IPS-18a (cell line): ENCODE data around the gene RCHY1.
"Not testable (repeated sequence)": the region's sequence is repeated elsewhere in the genome, so short reads cannot be mapped to it uniquely, and the experiment has no call there.

Experiments
- H3K27ac ChIP-seq: one replicate; pipeline ENCODE4 v1.5.1; 2013; ENCODE audit warnings: low read length
- H3K27me3 ChIP-seq: one replicate; pipeline ENCODE4 v1.6.1; 2013; ENCODE audit warnings: mild to moderate bottlenecking, low read length; ENCODE audit not compliant: control insufficient read depth, insufficient read depth
- H3K36me3 ChIP-seq: one replicate; pipeline ENCODE4 v1.6.1; 2013; ENCODE audit warnings: low read depth, low read length; ENCODE audit not compliant: control insufficient read depth
- H3K4me1 ChIP-seq: one replicate; pipeline ENCODE4 v1.6.1; 2013; ENCODE audit warnings: low read depth, low read length; ENCODE audit not compliant: control insufficient read depth
- H3K4me3 ChIP-seq: one replicate; pipeline ENCODE4 v1.5.1; 2013; ENCODE audit warnings: low read length
- H3K9ac ChIP-seq: one replicate; pipeline ENCODE4 v1.6.1; 2013; ENCODE audit warnings: mild to moderate bottlenecking, low read length, moderate library complexity
- H3K9me3 ChIP-seq: one replicate; pipeline ENCODE4 v1.6.1; 2013; ENCODE audit warnings: low read depth, low read length; ENCODE audit not compliant: control insufficient read depth

Gene RCHY1

DNA sequence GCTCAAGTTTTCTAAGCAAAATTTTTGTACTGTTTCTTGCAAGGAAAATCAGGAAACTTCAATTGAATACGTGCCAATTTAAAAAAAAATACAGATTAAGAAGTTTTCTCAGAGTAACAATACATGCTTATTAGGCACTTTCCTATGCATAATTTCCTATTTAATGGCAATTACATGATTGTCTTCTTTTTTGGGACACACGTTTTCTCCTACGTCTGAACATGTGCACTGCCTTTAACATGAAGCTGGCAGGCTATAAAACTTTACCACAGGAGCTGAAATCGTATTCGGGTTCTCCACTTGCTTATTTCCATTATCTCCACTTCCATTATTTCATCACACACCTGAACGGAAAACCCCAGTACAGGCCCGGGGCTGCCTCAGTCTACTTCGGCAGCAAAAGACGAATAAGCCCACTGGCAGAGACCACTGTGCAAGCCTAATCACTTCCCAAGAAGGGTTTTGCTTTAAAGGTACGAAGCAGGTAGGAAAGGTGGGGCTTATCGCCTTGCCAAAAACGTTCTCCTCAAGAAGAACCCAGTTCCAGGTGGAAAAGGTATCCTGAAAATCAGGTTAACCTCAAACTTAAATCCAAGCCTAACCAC lies 575 bp downstream of the RCHY1 start:
- Histone ChIP-seq H3K9me3 (no peaks in the 10 kb centered on the region), H3K27me3 (no peaks in the 10 kb centered on the region), H3K4me1 (peaks cover 26% of the 10 kb centered on the region), H3K9ac (peak overlapping the region; percentile 81), H3K27ac (peak overlapping the region; percentile 73), H3K4me3 (peak overlapping the region; percentile 88), H3K36me3 (peaks cover 13% of the 10 kb centered on the region)

DNA sequence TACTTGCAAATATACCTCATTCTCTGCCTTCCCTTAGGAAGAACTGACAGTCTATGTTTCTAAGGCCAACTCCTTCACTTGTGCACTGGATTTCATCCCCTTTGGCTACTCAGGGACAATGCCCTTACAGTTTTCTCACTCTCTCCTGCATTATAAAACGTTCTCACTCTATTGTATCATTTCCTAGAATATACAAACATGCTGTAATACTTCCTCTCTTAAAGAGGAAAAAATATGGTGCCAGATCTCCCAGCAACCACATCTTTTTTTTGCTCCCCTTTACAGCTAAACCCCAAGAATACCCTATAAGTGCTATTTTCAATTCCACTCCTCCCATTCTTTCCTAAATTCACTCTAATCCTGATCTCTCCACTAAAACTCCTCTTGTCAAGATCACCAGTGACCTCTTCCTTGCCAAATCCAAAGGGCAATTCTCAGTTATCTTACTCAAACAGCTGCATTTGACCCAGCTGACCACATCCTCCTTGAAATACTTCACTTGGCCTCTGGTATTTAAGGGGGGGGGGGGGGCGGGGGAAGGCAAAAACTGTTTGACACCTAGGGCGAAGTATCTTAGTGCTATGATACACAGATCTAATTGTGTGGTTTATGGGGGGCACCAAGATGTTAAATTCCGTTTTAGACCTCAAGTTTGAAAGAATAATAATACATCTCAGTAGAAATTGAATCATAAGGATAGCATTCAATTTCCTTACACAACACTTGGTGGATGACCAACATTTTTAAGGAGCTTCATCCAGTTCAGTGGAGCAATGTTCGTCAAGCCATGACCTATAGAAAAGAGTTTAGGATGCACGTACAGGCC lies 1.6 kb downstream of the RCHY1 start:
- Histone ChIP-seq H3K4me3 (peak overlapping the region; percentile 88), H3K27me3 (no peaks in the 10 kb centered on the region), H3K36me3 (peaks cover 9% of the 10 kb centered on the region), H3K27ac (peak overlapping the region; percentile 10), H3K4me1 (peaks cover 26% of the 10 kb centered on the region), H3K9me3 (no peaks in the 10 kb centered on the region), H3K9ac (peak overlapping the region; percentile 81)

GRCh38 chr4:75511841-75512240 lies 2.4 kb downstream of the RCHY1 start:
- H3K27ac ChIP-seq, result peak overlapping the region; percentile 10
- H3K9me3 ChIP-seq, result no peaks in the 10 kb centered on the region
- no peaks in the 10 kb centered on the region for H3K27me3 ChIP-seq
- H3K36me3 ChIP-seq, result peaks cover 10% of the 10 kb centered on the region
- H3K4me3 ChIP-seq, result peak overlapping the region; percentile 88
- H3K4me1 ChIP-seq, result peaks cover 26% of the 10 kb centered on the region
- H3K9ac ChIP-seq, result peak overlapping the region; percentile 2

DNA sequence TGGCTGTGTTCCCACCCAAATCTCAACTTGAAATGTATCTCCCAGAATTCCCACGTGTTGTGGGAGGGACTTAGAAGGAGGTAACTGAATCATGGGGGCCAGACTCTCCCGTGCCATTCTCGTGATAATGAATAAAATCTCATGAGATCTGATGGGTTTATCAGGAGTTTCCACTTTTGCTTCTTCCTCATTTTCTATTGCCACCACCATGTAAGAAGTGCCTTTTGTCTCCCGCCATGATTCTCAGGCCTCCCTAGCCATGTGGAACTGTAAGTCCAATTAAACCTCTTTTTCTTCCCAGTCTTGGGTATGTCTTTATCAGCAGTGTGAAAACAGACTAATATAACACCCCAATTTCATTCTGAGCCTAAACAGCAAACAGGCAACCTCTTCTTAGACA lies 4.6 kb downstream of the RCHY1 start:
- not testable (repeated sequence) for H3K9me3 ChIP-seq, H3K4me3 ChIP-seq, H3K27me3 ChIP-seq, H3K9ac ChIP-seq, H3K27ac ChIP-seq
- Histone ChIP-seq H3K36me3 (peaks cover 14% of the 10 kb centered on the region), H3K4me1 (peaks cover 26% of the 10 kb centered on the region)

DNA sequence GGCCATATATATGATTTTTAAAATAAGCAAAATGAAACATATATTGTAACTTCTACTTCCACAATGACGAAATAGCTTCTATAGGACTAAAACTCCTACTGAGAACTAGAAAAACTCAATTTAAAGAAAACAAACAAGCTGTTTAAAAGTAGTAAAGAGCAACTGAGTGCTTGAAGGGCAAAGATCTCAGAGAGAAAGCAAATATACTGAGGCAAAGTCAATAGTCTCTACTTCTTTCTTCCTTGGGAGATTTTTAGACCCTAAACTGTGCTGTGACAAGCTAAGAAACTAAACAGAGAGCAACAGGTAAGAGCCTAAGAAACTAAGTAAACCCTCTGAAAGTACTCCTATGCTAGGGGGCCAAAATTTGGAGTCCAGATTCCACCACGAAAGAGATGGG lies 8.6 kb downstream of the RCHY1 start:
- H3K36me3 ChIP-seq, result peaks cover 23% of the 10 kb centered on the region
- no peak overlapping the region for H3K4me3 ChIP-seq
- no peak overlapping the region for H3K9ac ChIP-seq
- no peaks in the 10 kb centered on the region for H3K9me3 ChIP-seq
- H3K4me1 ChIP-seq, result no peaks in the 10 kb centered on the region
- H3K27me3 ChIP-seq, result no peaks in the 10 kb centered on the region
- H3K27ac ChIP-seq, result no peak overlapping the region

GRCh38 chr4:75502671-75503070 lies 11.5 kb downstream of the RCHY1 start:
- H3K9ac ChIP-seq, result no peak overlapping the region
- H3K4me3 ChIP-seq, result no peak overlapping the region
- no peaks in the 10 kb centered on the region for H3K27me3 ChIP-seq
- H3K4me1 ChIP-seq, result no peaks in the 10 kb centered on the region
- peaks cover 24% of the 10 kb centered on the region for H3K36me3 ChIP-seq
- H3K9me3 ChIP-seq, result no peaks in the 10 kb centered on the region
- no peak overlapping the region for H3K27ac ChIP-seq

- Histone ChIP-seq H3K36me3 (peaks cover 20% of the 10 kb centered on the region), H3K4me1 (no peaks in the 10 kb centered on the region), H3K9me3 (no peaks in the 10 kb centered on the region), H3K27me3 (no peaks in the 10 kb centered on the region), H3K4me3 (no peak overlapping the region), H3K9ac (no peak overlapping the region), H3K27ac (no peak overlapping the region)
Observed at GRCh38 chr4:75499900-75500299, 14.3 kb downstream of the RCHY1 start.

DNA sequence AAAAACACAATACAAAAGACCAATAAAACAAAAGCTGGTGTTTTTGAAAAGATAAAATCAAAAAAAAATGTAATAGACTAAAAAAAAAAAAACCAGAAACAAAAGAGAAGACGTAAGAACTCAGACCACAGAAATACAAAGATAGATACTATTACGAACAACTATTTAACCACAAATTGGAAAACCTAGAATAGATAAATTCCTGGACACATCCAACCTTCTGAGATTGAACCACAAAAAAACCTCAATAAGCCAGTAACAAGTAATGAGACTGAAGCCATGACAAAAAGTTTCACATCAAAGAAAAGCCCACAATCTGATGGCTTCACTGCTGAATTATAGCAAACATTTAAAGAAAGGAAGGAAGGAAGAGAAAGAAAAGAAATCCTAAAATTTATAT lies 16.2 kb downstream of the RCHY1 start:
- no peaks in the 10 kb centered on the region for H3K9me3 ChIP-seq
- H3K27ac ChIP-seq, result no peak overlapping the region
- H3K36me3 ChIP-seq, result peaks cover 17% of the 10 kb centered on the region
- H3K27me3 ChIP-seq, result no peaks in the 10 kb centered on the region
- H3K9ac ChIP-seq, result no peak overlapping the region
- no peaks in the 10 kb centered on the region for H3K4me1 ChIP-seq
- no peak overlapping the region for H3K4me3 ChIP-seq

DNA sequence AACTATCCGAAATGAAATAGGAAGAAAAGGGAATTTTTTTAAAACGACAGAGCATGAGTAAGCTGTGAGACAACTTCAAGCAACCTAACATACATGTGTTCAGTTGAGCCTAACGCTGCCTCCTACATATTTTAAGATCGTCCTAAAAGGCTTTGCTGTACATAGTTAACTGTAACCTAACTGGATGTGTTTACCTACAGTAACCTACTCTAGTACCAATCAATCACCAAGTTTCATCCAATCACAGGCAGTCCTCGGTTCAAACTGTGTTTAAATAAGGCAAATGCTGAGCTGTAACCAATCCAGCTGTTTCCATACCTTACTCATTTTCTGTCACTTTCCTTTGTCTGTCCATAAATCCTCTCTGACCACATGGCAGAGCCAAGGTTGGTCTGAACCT lies 17.1 kb downstream of the RCHY1 start:
- H3K9ac ChIP-seq, result no peak overlapping the region
- H3K4me3 ChIP-seq, result no peak overlapping the region
- peaks cover 18% of the 10 kb centered on the region for H3K36me3 ChIP-seq
- H3K9me3 ChIP-seq, result no peaks in the 10 kb centered on the region
- no peaks in the 10 kb centered on the region for H3K4me1 ChIP-seq
- H3K27ac ChIP-seq, result no peak overlapping the region
- no peaks in the 10 kb centered on the region for H3K27me3 ChIP-seq

- no peak overlapping the region for H3K9ac ChIP-seq
- no peak overlapping the region for H3K4me3 ChIP-seq
- no peak overlapping the region for H3K27ac ChIP-seq
- no peaks in the 10 kb centered on the region for H3K27me3 ChIP-seq
- H3K4me1 ChIP-seq, result no peaks in the 10 kb centered on the region
- H3K36me3 ChIP-seq, result peaks cover 21% of the 10 kb centered on the region
- no peaks in the 10 kb centered on the region for H3K9me3 ChIP-seq
Observed at GRCh38 chr4:75496406-75496805, 17.8 kb downstream of the RCHY1 start.

GRCh38 chr4:75495476-75495875 lies 18.7 kb downstream of the RCHY1 start:
- Histone ChIP-seq H3K27ac (no peak overlapping the region), H3K9me3 (no peaks in the 10 kb centered on the region), H3K27me3 (no peaks in the 10 kb centered on the region), H3K9ac (no peak overlapping the region), H3K4me1 (no peaks in the 10 kb centered on the region), H3K4me3 (no peak overlapping the region), H3K36me3 (peaks cover 24% of the 10 kb centered on the region)

- H3K4me3 ChIP-seq, result no peak overlapping the region
Observed at GRCh38 chr4:75494563-75494962, 19.6 kb downstream of the RCHY1 start.

More at GRCh38 chr4:75494563-75494962, 19.6 kb downstream of the RCHY1 start:
- H3K9ac ChIP-seq, result no peak overlapping the region
- peaks cover 22% of the 10 kb centered on the region for H3K36me3 ChIP-seq
- no peaks in the 10 kb centered on the region for H3K9me3 ChIP-seq
- no peak overlapping the region for H3K27ac ChIP-seq
- no peaks in the 10 kb centered on the region for H3K4me1 ChIP-seq
- no peaks in the 10 kb centered on the region for H3K27me3 ChIP-seq
